Stimulated activated CD4-positive, alpha-beta T cell treated with anti-CD3 and anti-CD28 coated beads, Interleukin-1b, Interleukin-23, amount 100 ng/mL, for 48 hours (primary cell): ENCODE data around the gene TMEM41A.

Source experiments
- DNase-seq: peaks from one replicate; pipeline ENCODE4 v3.0.0-alpha.2; 2020

TMEM41A gene

GRCh38 chr3:185498503-185499396 lies at the start of gene TMEM41A:
Gene TMEM41A (minus strand): TSS chr3:185499035. CDS start chr3:185498961, 74 bp downstream.
- peak; percentile 92 for DNase-seq

- DNase-seq = no peak
These were observed 41.9 kb upstream of the TMEM41A start for GRCh38 chr3:185540695-185541094.

GRCh38 chr3:185539934-185540333 lies 41.1 kb upstream of the TMEM41A start:
- DNase-seq = no peak

- DNase-seq = peak; percentile 74
These were observed 38.6 kb upstream of the TMEM41A start for GRCh38 chr3:185537369-185537970.

- no peak for DNase-seq
These were observed 35.7 kb upstream of the TMEM41A start for GRCh38 chr3:185534511-185534910.

GRCh38 chr3:185532901-185533300 lies 34.1 kb upstream of the TMEM41A start:
- no peak for DNase-seq

- no peak for DNase-seq
These were observed 32.0 kb upstream of the TMEM41A start for GRCh38 chr3:185530856-185531255.

- DNase-seq = no peak
These were observed 29.7 kb upstream of the TMEM41A start for GRCh38 chr3:185528532-185528931.

- DNase-seq = no peak
These were observed 28.5 kb upstream of the TMEM41A start for GRCh38 chr3:185527364-185527763.

- no peak for DNase-seq
These were observed 27.6 kb upstream of the TMEM41A start for GRCh38 chr3:185526349-185526951.

- no peak for DNase-seq
These were observed 22.7 kb upstream of the TMEM41A start for GRCh38 chr3:185521349-185522138.

- DNase-seq = no peak
These were observed 20.2 kb upstream of the TMEM41A start for GRCh38 chr3:185519021-185519420.

GRCh38 chr3:185517387-185518130 lies 18.7 kb upstream of the TMEM41A start:
- DNase-seq = no peak

- no peak for DNase-seq
These were observed 12.9 kb upstream of the TMEM41A start for GRCh38 chr3:185511711-185512110.

- no peak for DNase-seq
These were observed 9.6 kb upstream of the TMEM41A start for GRCh38 chr3:185508335-185508991.

- no peak for DNase-seq
These were observed 9.0 kb upstream of the TMEM41A start for GRCh38 chr3:185507883-185508282.

- no peak for DNase-seq
These were observed 5.8 kb upstream of the TMEM41A start for GRCh38 chr3:185504636-185505035.

- no peak for DNase-seq
These were observed 4.7 kb upstream of the TMEM41A start for GRCh38 chr3:185503521-185503920.

GRCh38 chr3:185502987-185503386 lies 4.2 kb upstream of the TMEM41A start:
- DNase-seq = no peak

- DNase-seq = no peak
These were observed 8.6 kb downstream of the TMEM41A start for GRCh38 chr3:185490241-185490640.

- no peak for DNase-seq
These were observed 9.4 kb downstream of the TMEM41A start for GRCh38 chr3:185489462-185489861.

GRCh38 chr3:185488465-185488864 lies 10.4 kb downstream of the TMEM41A start:
- DNase-seq = no peak
